HG03565 (cell line): ENCODE results near the gene AOPEP.
"Not testable (repeated sequence)": the region's sequence is repeated elsewhere in the genome, so short reads cannot be mapped to it uniquely, and the experiment has no call there.

ENCODE experiments used
- ATAC-seq: cut with Tn5 transposase; IDR thresholded peaks from one replicate; pipeline ENCODE4 v1.9.1; 2021; ENCODE audit warnings: mild to moderate bottlenecking, moderate library complexity; ENCODE audit not compliant: unreplicated experiment

The AOPEP gene

GRCh38 chr9:94927048-94927761 is 200.7 kb downstream of the AOPEP start:
- no peak for ATAC-seq

DNA sequence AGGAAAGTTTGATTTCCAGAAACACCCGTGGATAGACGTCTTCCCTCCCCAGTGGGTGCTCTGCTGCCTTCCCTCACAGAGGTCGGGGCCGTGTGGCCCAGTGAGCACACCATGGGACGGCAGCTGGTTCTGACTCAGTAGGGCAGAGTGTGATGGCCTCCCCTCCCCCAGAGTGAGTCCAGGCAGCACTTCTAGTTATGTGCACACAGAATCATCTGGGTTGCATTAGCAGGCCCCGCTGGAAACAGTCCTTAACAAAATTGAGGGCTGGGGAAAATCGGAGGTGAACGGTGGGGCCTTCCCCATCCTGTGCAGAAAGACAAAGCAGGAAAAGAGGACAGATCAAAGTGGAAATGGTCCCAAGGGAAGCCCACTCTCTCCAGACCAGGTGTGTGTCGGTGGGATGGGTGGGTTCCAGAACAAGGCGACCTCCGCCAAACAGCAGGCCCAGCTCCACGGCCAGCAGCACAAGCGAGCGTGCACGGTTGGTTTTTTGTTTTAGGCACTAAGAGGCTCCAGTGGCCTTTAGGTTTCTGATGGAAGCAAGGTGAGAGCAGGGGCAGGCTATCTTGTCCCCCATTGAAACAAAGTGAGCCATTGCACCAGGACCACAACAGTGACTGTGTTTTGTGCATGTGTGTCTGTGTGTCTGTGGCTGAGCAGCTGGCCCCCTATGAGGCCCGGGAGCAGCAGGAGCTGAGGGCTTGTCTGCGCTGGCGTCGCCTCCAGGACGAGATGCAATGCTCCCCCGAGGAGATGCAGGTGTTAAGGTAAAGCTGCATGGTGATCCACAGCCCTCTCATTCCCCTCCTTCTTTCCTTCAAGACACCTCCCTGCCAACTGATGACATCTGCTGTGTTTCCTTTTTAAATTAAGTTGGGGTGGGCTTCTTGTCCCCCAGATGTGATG is 201.5 kb downstream of the AOPEP start:
- no peak for ATAC-seq

DNA sequence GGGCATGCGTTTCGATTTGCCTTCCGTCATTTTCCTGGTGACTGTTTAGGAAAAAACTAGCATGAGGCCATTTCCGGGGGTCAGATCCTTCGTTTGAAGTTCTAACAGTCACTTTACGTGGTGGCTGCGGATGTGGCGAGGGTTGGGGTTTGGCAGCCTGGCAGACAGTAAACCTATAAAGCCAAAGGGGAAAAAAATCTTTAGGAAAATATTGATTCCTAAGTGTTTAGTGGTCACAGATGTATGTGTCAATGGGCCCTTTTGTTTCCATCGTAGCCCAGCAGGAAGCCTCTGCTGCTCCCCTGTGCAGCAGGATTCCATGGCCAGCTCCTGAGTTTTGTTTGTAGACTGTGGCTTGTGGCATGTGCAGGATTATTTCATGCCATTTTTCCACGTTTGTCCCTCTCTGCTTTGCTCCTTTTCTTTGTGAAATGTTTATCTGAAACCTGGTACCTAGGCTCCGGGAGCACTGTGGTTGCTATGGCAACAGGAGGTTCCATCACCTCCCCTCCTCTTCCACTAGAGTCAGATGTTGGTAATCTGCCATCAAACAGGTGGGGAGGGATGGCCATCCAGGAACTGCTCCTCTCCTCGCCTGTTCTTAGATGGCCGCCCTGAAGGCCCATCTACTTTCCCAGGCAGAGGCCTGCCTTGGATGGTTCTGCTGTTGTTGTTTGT is 202.3 kb downstream of the AOPEP start:
- no peak for ATAC-seq

GRCh38 chr9:94929369-94929756 is 202.9 kb downstream of the AOPEP start:
- no peak for ATAC-seq

- ATAC-seq, result no peak
Measured at GRCh38 chr9:94931036-94931633, 204.6 kb downstream of the AOPEP start.

DNA sequence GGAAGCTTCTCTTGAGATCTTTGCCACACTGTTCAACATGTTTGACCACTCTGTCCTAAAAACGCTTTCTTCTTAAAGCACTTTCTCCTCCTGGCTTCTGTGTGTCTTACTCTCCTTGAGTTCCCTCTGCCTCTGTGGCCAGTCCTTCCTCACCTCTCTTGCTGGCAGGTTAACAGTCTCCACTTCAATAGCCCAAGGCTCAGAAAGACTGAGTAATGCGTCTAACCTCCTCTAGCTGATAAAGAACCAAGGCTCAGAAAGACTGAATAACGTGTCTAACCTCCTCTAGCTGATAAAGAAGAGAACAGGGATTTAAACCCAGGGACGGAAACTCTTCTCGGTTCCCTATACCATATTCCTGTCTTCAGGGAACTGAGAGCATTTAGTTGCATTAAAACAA is 205.2 kb downstream of the AOPEP start:
- no peak for ATAC-seq

DNA sequence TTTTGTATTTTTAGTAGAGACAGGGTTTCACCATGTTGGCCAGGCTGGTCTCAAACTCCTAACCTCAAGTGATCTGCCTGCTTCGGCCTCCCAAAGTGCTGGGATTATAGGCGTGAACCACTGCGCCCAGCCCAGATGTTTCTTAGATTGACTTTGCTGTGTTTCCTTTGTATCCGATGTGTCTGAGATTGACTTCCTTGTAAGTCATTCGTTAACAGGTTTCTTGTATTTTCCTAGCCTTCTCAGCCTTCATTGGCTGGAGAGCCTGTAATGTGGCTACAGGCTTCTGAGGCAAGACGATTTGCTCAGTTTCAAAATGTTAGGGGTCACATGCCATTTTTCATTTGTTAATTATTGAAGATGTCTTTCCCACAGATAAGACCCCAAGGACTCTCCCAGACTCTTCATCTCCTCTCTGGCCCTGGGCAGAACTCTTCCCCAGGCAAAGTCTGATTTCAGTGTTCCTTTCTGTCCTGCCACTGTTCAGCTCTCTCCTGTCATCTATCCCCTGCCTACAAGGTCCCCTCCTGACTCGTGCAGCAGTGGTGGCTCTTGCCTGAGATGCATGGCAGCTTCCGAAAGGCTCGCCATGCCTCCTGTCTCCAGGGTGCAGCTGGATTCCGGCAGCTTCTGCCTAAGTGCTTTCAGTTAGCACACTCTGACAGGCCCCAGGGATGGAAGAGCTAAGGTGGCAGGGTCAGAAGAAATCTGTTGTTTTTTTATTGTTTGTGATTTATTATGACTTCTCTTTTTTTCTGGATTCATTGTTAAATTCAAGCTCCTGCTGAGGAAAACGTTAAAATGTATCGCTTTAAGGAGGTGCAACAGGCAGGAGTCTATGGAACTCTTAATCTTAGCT is 206.4 kb downstream of the AOPEP start:
- ATAC-seq, result no peak

GRCh38 chr9:94933511-94933828 is 207.0 kb downstream of the AOPEP start:
- ATAC-seq, result no peak

- no peak for ATAC-seq
Measured at GRCh38 chr9:94934816-94935328, 208.4 kb downstream of the AOPEP start.

DNA sequence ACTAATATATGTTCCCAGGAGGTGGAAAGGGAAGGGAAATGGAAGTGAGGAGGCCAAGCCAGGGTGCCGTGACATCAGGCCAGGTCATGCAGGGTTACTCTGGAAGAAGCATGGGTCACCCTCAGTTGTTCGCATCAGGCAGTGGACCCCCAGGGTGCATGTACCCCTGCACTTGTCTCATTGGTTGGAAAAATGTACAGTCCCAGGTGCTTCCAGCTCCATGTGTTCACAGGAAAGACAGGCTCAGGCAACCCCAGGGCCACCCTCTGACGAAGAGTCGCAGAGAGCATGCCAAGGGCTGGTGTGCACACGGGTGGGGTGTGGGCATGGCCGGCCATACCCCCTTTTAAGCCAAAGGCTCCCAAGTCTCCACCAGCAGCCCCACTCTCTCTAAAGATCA is 208.9 kb downstream of the AOPEP start:
- ATAC-seq, result no peak

DNA sequence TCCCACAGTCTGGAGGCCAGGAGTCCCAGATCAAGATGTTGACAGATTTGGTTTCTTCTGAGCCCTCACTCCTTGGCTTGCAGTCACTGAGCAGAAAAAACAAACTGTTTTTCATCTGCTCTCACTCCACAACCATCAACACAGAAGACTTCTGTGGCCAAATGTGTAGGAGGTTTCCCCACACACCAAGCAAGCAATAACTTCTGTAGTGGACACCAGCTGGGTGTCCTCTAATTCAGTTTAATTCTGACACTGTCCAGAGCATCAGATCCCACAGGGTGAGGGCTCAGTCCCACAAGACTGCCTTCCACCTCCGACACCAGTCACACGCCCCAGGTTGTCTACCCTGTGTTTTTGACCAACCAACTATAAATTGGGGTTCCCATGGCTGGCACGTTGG is 209.9 kb downstream of the AOPEP start:
- ATAC-seq, result no peak

- no peak for ATAC-seq
Measured at GRCh38 chr9:94937214-94937903, 210.9 kb downstream of the AOPEP start.

GRCh38 chr9:94938384-94938783 is 211.9 kb downstream of the AOPEP start:
- no peak for ATAC-seq

DNA sequence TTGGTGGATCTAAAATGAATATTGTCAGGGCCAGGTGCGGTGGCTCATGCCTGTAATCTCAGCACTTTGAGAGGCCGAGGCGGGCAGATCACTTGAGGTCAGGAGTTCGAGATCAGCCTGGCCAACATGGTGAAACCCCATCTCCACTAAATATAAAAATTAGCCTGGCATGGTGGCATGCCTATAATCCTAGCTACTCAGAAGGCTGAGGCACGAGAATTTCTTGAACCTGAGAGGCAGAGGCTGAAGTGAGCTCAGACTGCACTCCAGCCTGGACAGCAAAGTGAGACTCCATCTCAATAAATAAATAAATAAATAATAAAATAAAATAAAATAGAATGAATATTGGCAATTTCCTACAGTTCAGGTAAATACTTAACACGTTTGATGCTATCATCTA is 213.8 kb downstream of the AOPEP start:
- not testable (repeated sequence) for ATAC-seq

DNA sequence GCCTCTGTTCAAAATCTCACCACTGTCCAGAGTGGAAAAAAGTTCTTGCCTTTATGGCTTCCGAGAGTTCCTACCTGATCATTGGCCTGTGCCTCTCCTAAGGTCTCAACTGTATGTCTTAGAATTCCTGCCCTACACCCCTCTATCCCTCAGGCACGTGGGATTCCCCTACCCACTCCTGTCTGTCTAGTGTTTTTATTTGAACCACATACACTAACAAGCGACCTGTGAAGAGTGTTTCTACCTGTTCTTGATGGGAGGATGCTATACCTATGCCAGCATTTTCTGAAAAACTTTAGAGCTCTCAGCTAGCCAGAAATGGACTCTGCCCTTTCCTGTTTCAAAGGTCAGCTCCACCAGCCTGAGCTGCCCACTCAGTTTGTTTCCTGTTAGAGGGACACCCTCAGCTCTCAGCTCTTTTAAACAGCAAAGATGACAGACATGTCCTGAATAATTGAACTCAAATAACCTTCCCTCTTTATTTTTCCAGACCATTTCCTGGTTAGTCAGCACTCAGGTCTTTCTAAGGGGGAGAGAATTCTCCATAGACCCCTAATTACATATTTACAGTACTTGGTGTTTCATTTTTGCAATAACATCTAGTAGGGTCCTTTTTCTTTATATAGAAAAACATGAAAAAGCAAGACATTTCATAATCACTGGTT is 214.8 kb downstream of the AOPEP start:
- no peak for ATAC-seq

DNA sequence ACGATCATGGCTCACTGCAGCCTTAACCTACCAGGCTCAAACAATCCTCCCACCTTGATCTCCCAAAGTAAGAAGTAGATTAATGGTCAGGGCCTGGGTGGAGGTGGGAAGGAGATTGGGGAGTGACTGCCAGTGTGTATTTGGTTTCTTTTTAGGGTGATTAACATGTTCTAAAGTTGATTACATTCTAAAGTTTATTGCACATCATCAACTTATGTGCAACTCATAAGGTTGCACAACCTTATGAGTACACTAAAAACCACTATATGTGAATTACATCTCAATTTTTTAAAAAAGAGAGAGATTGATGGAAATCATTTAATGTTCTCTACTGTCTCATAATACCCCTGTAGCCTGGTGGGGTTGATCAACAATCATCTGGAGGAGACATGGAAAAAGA is 218.1 kb downstream of the AOPEP start:
- no peak for ATAC-seq

DNA sequence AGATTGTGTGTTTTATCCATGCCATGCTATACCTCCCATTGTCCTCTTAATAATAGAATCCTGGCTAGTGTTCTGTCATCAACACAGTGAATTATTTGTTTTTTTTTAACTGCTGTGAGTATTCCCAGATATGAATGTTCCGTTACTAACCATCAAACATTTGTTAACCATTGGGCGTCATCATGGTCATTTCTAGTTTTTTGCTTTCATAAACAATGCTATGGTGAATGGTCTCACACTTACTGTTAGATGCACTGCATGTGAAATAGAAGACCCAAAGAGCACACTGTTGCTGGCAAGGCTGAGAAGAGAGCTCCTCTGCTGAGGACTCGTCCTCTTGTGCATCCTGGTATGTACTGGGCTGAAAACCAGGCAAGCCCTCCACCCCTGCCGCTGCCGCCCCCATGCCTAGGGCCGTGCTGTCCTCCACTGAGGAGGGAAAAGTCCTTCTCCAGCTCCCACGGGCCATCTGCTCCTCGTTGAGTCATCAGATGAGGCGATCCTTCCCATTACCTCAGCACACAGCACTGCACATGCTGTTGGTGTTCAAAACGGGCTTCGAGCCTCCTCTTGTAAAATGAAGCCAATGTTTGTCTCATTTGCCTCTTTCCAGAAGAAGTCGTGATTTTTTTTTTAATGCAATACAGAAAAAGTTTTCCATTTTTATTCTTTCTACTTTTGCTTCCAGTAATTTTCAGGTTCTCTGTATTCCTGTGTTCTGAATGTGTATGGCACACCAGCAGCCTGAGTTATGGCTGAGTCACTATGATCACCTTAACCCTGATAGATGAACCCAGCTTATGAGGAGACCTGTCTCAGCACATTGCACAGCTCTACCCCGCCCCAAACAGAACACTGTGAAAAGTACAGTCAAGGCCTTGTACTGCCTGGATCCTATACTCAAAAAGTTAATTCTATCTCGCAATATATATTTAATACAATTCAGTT is 219.0 kb downstream of the AOPEP start:
- ATAC-seq, result no peak

DNA sequence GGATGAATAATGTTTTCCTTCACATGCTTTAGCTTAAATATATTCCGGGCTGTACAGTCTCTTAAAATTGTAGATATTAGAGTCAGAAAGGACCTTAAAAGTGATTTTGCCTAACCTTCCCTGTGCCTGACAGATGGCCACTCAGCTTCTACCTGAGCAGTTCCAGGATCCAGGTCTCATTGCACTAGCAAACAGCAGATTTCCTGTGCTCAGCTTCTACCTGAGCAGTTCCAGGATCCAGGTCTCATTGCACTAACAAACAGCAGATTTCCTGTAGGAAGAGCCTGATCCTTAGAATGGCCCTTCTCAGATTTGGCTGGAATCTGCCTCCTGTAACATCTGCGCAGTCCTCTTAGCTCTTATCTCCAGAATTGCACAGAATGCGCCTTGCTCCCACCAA is 219.8 kb downstream of the AOPEP start:
- no peak for ATAC-seq
